HG03342 (cell line): Measurements from ENCODE around the gene CCND1.

Source experiments
- ATAC-seq: cut with Tn5 transposase; IDR thresholded peaks from one replicate; pipeline ENCODE4 v1.9.1; 2021; ENCODE audit warnings: mild to moderate bottlenecking, moderate library complexity; ENCODE audit not compliant: unreplicated experiment

Gene CCND1

DNA sequence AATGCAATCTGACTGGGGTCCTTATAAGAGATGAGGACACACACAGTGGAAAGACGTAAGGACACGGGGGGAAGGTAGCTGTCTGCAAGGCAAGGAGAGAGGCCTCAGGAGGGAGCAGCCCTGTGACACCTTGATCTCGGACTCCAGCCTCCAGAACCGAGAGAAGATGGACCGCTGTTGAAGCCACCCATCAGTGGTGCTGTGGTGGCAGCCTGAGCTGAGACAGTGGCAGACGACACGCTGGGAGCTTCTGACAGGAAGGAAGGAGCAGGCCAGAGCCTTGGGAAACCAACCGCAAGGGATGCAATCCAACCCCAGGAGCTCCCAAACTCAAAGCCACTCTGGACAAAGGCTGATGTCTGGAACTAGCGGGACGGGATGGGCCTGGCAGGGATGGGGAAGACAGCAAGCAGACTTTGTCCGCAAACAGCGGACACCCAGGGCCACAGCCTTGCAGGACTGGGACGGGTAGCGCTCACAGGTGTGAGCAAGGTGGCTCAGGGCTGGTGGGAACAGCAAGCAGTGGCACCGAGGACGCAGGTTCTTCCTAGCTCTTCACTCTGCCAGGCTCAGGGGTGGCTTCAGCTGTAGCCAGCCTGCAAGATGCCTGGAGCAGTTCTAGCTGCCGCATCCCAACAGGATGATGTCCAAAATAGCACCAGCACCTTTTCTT is 23.3 kb downstream of the CCND1 start:
- no peak for ATAC-seq

DNA sequence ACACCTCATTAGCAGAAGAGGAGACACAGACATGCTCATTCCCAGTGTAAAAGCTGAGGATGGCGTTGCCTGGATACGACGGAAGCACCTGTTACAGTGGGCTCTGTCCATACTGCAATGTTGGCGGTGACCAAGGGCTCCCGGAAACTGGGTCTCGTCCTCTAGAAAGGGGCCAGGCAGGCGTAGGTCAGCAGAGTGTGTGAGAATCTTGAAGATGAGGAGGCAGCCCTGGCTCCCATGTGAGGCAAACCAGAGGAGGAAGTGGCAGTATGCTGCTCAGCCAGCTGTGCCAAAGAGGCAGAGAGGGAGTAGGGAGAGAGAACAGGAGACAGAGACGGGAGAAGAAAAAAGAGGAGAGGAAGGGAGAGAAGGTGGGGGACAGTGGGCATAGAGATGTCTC is 23.9 kb downstream of the CCND1 start:
- ATAC-seq = no peak

DNA sequence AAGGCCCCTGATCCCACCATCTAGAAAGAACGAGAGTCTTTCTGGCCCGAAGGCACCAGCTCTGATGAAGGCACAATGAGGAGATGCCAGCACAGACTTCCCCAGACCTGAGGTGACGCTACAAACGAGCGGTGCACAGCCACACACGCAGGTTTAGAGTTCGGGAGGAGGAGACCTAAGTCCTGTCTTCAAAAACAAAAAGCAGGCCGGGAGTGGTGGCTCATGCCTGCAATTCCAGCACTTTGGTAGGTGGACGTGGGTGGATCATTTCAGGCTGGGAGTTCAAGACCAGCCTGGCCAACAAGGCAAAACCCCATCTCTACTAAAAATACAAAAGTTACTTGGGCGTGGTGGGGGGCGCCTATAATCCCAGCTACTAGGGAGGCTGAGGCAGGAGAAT is 24.7 kb downstream of the CCND1 start:
- ATAC-seq = no peak

DNA sequence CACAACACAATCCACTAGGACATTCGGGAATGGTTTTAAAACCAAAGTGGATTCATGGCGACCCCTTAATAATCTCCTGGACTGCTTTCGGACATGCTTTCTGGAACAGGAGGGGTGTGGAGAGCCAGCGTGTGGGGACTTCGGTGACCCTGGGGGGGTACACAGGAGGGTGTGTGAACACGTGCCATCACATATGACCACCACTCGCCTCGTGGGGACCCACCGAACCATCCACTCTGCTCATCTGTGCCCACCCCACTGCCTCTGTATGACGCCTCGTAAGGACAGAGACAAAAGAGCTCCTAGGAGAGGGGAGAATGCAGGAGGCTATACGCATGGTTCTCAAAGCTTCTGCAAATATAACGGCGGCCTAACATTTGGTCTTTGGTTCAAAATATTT is 25.3 kb downstream of the CCND1 start:
- no peak for ATAC-seq

DNA sequence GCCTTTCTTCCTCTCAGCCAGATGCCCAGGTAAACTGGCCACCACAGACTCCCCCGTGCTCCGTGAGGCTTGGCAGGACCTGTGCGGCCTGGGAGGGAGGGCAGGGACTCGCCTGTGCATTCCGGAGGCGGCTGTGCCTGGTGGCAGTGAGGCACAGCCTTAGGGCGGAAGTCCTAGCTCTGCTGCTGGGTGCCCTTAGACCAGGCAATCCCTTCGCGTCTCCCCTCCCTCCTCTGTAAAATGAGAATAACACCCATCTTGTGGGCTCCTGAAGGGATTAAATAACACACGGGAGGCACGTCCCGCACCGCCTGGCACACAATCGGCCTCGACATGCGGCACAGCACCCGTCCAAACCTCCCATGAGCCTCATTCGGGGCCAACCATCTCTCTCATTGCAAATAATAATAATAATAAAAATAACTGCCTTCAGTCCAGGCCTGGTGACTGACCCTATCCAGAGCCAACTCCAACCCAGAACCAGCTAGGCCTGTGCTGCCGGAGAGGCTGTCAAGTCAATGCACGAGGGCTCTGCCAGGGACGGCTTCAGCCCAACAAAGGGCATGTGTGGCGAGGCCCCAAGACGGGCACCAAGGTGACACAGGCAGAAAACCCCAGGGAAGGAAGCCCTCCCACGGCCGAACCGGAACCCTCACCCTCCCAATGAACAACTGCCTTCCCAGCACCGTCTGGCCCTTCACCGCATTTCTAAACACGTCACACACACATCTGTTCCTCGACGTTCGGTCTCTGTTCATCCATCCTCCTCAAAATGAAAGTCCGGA is 26.0 kb downstream of the CCND1 start:
- ATAC-seq = no peak

DNA sequence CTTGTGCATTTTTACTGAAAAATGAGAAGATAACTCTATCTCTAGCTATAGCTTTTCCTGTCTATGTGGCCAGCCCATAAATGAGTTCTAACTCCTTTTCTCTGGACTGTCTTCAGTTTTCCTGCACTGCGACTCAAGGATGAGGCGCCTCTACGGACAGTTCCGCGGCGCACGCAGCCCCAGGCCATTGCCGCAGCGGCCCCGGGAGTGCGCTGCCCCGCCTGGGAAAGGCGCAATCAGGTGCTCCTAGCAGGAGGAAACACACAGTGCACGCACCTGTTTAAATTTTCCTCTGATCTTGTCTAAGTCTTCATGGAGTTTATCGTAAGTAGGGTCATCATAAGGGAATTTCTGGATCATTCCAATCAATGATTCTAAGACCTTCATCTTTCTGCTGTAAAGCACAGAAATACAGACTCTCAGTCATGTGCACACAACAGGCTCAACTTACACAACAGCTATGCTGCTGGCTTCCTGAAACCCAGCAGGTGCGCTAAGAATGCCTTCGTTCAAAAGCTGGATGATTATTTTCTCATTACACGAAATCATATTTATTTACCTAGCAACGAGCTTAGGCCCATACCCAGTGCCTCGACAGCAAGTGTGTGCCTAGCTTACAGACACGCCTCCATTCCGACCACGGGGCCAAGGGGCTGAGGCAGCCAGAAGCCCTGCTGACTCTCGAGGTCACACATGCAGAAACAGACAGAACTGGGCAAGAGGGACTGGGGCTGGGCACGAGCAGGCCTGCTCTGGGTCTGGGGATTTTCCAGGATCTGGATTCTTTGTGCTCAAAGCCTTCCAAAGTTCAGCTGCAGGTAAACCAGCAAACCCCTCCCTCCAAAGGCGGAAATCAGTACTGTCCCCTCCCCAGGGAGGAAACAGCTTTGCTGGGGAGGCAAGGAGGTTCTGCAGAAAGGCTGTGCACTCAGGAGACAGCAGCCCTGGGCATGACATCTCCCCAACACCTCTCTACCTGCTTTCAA is 27.0 kb downstream of the CCND1 start:
- no peak for ATAC-seq

DNA sequence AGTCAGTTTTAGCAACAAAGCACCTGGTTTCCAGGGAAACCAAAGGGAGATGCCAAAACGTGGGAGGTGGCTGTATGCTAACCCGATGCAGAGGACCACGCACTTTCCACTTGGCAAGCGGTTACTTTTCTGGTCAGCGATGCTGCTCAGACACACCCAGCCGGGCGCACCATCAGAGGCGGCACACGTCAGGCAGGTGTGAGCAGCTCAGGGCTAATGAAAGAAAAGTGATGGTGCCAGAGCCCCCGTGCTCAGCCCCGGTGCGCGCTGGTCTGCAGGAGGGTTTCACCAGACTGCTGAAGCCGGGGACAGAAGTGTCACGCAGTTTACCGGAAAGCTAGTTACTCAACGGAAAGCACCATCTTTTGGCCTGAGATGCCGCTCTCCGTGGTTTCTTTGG is 28.5 kb downstream of the CCND1 start:
- ATAC-seq = no peak

DNA sequence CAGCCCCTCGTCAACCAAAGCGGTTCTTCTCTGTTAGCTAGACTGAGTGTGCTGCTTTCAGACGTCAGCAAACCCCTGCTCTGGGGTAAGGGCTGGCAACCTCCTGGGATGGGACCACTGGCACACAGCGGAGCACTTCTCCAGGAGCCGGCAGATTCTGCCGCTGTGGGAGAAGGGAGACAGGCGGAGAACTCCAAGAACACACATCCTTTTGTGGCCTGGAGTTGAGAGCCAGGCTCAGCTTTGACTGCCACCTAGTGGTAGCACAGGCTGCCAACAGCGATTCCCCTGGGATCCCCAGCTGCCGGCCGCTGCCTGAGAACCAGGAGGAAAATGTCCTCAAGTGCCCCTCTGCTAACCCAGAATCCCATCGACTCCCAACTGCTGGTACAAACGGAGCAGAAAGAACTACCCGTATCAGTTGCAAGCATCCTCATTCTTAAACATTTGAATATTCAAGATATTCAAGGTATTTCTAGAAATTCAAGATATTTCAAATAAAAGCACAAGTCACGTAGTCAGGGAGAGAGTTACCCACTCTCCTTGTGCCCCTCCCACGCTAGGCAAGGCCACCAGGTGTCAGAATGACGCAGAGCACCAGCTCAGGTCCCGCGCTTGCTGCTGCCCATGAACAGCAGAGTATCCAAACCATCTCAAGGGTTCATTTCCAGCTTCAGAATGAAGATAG is 29.3 kb downstream of the CCND1 start:
- ATAC-seq = no peak

DNA sequence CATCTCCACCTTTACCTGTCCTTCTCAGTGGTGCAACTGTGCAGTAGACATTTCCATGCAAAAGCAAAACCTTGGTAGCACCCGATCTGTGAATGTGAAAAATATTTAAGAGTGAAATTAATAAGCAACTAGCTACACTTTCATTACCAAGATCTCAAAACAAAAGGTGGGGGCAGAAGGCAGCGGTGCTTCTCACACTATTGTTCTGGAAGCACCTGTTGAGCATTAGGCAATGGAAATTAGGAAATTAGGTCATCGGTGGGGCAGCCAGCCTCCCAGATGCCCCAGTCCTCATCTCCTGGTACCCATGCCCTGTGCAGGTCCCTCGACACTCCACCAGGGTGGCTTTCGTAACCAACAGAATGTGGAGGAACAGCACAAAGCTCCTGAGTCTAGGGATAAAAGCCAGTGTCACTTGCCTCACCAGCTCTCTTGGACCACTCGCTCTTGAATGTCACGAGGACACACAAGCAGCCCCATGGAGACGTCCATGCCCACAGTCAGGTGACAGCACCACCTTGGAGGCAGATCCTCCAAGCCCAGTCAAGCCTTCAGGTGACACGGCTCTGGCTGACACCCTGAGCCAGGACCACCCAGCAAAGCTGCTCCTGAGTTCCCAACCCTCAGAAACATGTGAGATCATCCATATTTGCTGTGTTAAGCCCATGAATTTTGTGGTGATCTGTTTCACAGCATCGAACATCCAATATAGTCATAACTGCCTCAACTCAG is 30.9 kb downstream of the CCND1 start:
- no peak for ATAC-seq

DNA sequence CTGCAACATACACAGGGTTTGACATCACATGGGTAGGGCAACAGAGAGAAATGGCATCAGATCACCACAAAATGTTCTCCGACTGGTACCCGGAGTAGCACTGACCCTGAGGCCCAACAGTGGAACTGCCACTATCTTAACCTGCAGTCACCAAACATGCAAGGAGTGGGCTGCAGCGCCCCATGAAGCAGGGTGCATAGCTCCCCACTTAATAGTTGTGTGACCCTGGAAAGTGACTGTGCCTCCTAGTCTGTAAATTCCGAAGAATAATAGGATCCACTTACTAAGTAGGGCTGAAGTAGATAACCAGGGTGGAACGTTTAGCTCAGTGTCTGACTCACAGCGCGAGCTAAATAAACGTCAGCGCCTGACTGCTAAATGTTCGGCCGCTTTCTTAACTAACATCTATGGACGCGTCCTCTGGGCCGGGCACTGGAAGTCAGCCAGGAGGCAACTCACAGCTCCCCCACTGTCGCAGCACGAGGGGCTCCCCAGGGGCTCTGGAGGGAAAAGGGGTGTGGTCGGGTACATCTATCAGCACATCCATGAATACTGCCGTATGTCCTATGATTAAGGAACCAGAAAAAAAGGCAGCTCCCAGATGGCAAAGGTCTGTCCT is 33.4 kb downstream of the CCND1 start:
- ATAC-seq = no peak

DNA sequence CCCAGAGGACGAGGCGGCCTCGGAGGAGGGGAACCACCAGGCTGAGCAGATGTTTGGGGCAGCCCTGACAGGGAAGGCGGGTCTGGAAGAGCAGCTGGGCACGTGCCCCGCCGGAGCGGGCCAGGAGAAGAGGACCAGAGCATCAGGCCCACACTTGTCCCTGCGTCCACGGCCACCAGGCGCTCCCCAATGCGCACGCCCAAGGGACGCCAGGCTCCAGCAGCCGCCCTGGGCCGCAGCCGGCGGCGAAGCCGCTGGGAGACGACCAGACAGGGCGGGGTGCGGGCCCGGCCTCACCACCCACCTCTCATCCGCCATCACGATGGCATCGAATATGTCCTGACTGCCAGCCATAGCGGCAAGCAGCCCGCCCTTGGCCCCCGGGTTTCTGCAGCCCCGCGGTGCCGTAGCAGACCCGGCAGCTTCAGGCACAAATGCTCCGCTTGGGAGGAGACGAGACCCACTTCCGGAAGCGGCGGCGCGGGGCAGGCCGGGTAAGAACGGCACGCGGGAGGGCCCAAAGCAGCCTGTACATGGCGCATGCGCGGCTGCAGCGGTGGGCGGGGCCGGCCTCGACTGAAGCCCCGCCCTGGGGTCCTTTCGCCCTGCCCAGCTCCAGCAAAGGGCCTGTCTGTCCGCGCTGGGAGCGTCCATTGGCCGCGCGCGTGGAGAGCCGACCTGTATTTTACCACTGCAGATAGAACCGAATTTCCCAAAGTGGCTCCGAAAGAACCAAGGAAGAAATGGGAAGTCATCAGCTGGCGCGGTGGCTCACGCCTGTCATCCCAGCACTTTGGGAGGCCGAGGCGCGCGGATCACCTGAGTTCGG is 34.1 kb downstream of the CCND1 start, which contains the start of gene LTO1:
TSS of gene LTO1 (minus strand) at position 468 of the 829 bp plus-strand sequence. CDS start at position 354, 114 bp downstream.
- peak; percentile 81 for ATAC-seq

DNA sequence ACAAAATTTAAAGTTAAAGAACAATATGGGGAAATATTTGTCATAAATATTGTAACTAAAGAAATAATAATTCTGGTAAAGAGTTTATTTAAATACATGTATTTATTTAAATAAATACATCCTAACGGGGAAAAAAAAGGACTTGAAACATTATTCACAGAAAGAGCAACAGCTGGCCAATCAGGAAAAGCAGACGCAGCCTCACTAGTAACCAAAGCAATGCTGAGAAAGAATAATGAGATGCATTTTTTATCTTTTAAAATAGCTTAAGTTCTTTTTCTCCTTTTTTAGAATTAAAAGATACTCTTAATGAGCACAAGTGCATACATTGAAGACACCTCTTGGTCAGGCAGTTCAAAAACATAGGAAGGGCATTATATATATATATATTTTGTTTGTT is 36.8 kb downstream of the CCND1 start:
- no peak for ATAC-seq

DNA sequence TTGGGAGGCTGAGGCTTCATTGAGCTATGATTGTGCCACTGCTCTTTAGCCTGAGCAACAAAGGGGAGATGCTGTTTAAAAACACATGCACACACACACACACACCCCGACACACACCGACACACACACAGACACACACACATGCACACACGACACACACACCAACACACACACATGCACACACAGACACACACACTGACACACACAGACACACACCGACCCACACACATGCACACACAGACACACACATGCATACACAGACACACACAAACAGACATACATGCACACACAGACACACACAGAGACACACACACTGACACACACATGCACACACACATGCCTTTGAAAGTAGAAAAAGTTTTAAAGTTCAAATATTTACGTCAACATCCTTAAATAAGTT is 39.7 kb downstream of the CCND1 start:
- no peak for ATAC-seq

DNA sequence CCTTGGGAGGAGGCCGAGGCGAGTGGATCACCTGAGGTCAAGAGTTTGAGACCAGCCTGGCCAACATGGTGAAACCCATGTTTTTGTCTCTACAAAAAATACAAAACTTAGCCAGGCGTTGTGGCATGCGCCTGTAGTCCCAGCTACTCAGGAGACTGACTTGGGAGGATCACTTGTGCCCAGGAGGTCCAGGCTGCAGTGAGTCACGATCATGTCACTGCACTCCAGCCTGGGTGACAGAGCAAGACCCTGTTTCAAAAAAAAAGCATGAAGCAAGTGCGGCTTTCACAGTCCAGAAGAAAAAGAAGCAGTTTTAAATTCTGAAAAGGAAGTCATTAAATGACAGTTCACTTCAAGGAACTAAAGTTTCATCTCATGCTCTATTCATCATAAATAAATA is 41.3 kb downstream of the CCND1 start:
- ATAC-seq = no peak

DNA sequence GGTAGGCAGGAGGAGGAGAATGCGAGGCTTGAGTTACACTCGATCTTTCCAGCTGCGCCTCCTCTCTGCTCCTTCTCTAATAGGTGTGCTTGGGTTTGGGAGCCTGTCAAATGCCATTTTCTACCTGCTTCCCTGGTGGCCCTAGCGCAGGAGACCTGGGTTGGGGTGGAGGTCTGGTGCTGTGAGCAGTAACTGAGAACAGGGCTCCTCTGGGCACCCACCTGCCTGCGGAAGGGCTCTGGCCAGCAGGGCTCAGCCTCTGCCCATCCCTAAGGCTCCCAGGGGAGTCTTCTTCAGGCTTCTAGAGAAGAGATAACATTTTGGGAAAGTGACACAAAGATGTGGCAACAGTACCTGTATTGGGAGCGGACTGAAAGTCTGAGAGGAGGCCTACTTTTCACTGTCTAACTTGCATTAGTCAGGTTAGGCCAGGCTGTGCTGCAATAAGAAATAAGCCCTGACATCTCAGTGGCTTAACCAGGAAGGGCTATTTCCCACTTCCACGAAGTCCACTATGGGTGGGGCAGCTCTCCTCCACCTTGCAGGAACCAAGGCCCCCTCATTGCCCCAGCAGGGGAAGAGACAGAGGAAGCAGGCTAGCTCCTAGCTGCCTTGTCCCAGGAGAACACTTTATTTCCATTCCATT is 41.8 kb downstream of the CCND1 start:
- no peak for ATAC-seq

DNA sequence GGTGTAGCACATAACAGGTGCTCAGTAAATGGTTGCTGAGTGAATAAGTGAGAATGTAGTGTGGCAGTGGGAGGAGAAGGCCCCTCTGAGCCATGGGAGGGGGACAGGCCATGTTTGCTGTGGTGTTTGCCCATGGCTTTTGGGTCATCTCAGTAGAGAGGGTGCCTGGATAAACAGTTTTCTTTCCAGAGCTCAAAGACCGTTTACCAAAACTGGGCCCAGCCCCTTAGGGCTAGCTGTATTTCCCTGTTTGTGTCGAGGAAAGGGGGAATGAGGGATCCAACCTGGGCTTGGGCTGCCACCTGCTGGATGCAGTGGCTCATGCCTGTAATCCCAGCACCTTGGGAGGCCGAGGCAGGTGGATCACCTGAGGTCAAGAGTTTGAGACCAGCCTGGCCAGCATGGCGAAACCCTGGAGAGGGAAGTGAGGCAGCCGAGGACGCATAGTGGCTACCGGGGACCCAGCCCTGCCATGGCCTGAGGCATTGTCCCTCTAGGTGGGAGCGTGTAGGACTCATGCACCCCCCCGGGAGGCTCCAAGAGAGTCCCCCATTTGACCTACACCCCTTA is 42.9 kb downstream of the CCND1 start:
- no peak for ATAC-seq

DNA sequence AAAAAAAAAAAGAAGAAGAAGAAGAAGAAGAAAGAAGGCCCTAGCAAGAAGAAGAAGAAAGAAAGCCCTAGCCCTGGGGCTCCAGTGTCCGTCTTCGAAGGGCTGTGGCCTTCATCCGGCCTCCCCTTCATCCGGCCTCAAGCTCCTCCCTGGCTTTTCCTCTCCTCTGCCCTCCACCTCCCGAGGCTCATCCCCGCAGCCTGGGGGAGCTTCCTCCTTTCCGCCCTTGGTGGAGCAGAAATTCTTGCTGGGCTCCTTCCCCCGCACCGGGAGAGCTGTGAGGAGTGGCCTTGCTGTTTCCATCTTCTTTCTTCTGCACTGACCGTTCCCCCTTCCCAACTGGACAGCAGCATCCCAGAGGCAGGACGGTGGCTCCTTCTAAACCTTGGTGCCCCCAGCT is 43.7 kb downstream of the CCND1 start:
- no peak for ATAC-seq

DNA sequence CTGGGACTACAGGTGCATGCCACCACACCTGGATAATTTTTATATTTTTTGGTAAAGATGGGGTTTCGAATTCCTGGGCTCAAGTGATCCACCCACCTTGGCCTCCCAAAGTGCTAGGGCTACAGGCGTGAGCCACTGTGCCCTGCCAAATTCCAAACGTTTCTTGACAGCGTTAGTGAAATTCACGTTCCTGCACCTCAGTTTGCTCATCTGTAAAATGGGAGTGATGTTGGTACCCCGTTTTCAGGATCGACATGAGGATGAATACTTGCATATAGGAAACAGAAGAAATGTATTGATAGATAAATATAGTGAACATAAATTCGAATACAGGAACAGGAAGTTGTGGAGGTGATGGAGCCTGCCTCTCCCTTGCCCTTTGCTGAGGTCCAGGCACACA is 44.4 kb downstream of the CCND1 start:
- no peak for ATAC-seq
